H1 (cell line): ENCODE data around the gene SCAMP4. TPM values are rescaled to one million over a fixed set of nuclear protein-coding genes. Genes with fewer than 3 reads are reported as not detected.

ENCODE experiments used
- CTCF ChIA-PET: fragments of 300-600 bp; sonication (Branson Sonifier 250); formaldehyde crosslinking; loops from one replicate; lab custom pipeline; 2021; ENCODE audit not compliant: partially characterized antibody; lab: Charles Lee
- POLR2A ChIA-PET: fragments of 300-600 bp; sonication (Branson Sonifier 250); formaldehyde crosslinking; loops from one replicate; lab custom pipeline; 2021; ENCODE audit warnings: inconsistent platforms; ENCODE audit not compliant: partially characterized antibody; lab: Charles Lee
- DNase-seq, 2 experiments: peaks; one replicate each; pipeline versions ENCODE4 v3.0.0 to v3.0.0-alpha.2; 2010 to 2022; ENCODE audit warnings: low spot score in 2 of 2, low read depth in 1 of 2, mixed read lengths in 1 of 2
- FAIRE-seq: peaks from 2 replicates; lab custom pipeline; 2011; peaks lifted over from hg19 to GRCh38; lab: Jason Lieb, UNC
- H2AFZ ChIP-seq: 2 replicates; pipeline ENCODE4 v1.8.1; 2012; ENCODE audit warnings: low read length, inconsistent platforms
- H2AK5ac ChIP-seq: 2 replicates; pipeline ENCODE4 v1.6.1; 2013; ENCODE audit warnings: low read depth, low read length
- H2BK120ac ChIP-seq: replicated peaks from 2 replicates; pipeline ENCODE3; 2013; ENCODE audit warnings: low read depth, low read length, inconsistent platforms
- H2BK12ac ChIP-seq: 2 replicates; pipeline ENCODE4 v1.6.1; 2013; ENCODE audit warnings: low read depth, low read length
- H2BK15ac ChIP-seq: 2 replicates; pipeline ENCODE4 v1.6.1; 2013; ENCODE audit warnings: low read length
- H2BK20ac ChIP-seq: 2 replicates; pipeline ENCODE4 v1.6.1; 2013; ENCODE audit warnings: low read length
- H2BK5ac ChIP-seq: 2 replicates; pipeline ENCODE4 v1.6.1; 2013; ENCODE audit warnings: low read depth, low read length
- H3K14ac ChIP-seq: 2 replicates; pipeline ENCODE4 v1.6.1; 2013; ENCODE audit warnings: inconsistent platforms; ENCODE audit not compliant: insufficient read length
- H3K18ac ChIP-seq: 2 replicates; pipeline ENCODE4 v1.6.1; 2013; ENCODE audit warnings: low read length; ENCODE audit errors: extremely low read depth
- H3K23ac ChIP-seq: 2 replicates; pipeline ENCODE4 v1.6.1; 2013; ENCODE audit warnings: inconsistent platforms; ENCODE audit not compliant: insufficient read length
- H3K23me2 ChIP-seq: 2 replicates; pipeline ENCODE4 v1.6.1; 2013; ENCODE audit warnings: low read depth, low read length
- H3K27ac ChIP-seq: 2 replicates; pipeline ENCODE4 v1.6.1; 2011; ENCODE audit warnings: low read depth, low read length, inconsistent platforms
- H3K27me3 ChIP-seq, 4 experiments: replicated peaks in 1 of 4; 1 replicate in 1 of 4; 2 replicates in 3 of 4; pipeline versions ENCODE4 v1.6.1 to v1.8.1; 2011 to 2013; ENCODE audit warnings: low read length in 3 of 4, mild to moderate bottlenecking in 3 of 4, inconsistent platforms in 2 of 4, mixed read lengths in 2 of 4, moderate library complexity in 1 of 4; ENCODE audit not compliant: control insufficient read depth in 3 of 4, insufficient read depth in 3 of 4; ENCODE audit errors: extremely low read depth in 1 of 4
- H3K36me3 ChIP-seq, 4 experiments: 2 replicates each; pipeline versions ENCODE4 v1.6.1 to v1.8.1; 2011 to 2013; ENCODE audit warnings: mild to moderate bottlenecking in 4 of 4, low read length in 3 of 4, moderate library complexity in 2 of 4, control low read depth in 1 of 4, inconsistent platforms in 1 of 4; ENCODE audit not compliant: insufficient read depth in 4 of 4, control insufficient read depth in 2 of 4
- H3K4ac ChIP-seq: replicated peaks from 2 replicates; pipeline ENCODE3; 2013; ENCODE audit warnings: low read length, low read depth, mixed read lengths, inconsistent platforms; ENCODE audit not compliant: insufficient read length
- H3K4me1 ChIP-seq, 4 experiments: replicated peaks in 1 of 4; 1 replicate in 1 of 4; 2 replicates in 3 of 4; pipeline versions ENCODE4 v1.6.1 to v1.8.1; 2011 to 2013; ENCODE audit warnings: low read length in 3 of 4, inconsistent platforms in 2 of 4, mixed read lengths in 1 of 4; ENCODE audit not compliant: insufficient read depth in 4 of 4, control insufficient read depth in 3 of 4
- H3K4me2 ChIP-seq, 2 experiments: 2 replicates each; pipeline versions ENCODE4 v1.6.1 to v1.8.1; 2011 to 2013; ENCODE audit warnings: low read depth in 2 of 2, low read length in 2 of 2, control low read depth in 1 of 2, inconsistent platforms in 1 of 2, mild to moderate bottlenecking in 1 of 2; ENCODE audit not compliant: insufficient read depth in 1 of 2
- H3K4me3 ChIP-seq, 4 experiments: fragments of 200-600, 300-600 bp in 1 of 4; sonication (generic), shearing (Covaris generic), sonication (Bioruptor Twin) in 1 of 4; 2 replicates each; pipeline versions ENCODE4 v1.5.1 to v1.8.1; 2011 to 2016; ENCODE audit warnings: low read length in 4 of 4, low read depth in 3 of 4, control low read depth in 2 of 4, inconsistent platforms in 2 of 4, mild to moderate bottlenecking in 2 of 4, mixed read lengths in 1 of 4, moderate library complexity in 1 of 4; ENCODE audit not compliant: insufficient read depth in 2 of 4; ENCODE audit errors: extremely low read depth in 1 of 4
- H3K56ac ChIP-seq: replicated peaks from 2 replicates; pipeline ENCODE3; 2013; ENCODE audit warnings: low read depth, mild to moderate bottlenecking, mixed read lengths, low read length, inconsistent platforms; ENCODE audit not compliant: insufficient read length
- H3K79me1 ChIP-seq: 2 replicates; pipeline ENCODE4 v1.6.1; 2013; ENCODE audit warnings: low read depth, low read length, control low read depth
- H3K79me2 ChIP-seq, 2 experiments: 2 replicates each; pipeline versions ENCODE4 v1.6.1 to v1.8.1; 2012 to 2013; ENCODE audit warnings: low read length in 2 of 2, mild to moderate bottlenecking in 2 of 2, inconsistent platforms in 1 of 2; ENCODE audit not compliant: insufficient read depth in 2 of 2, control insufficient read depth in 1 of 2
- H3K9ac ChIP-seq, 4 experiments: replicated peaks in 1 of 4; 1 replicate in 1 of 4; 2 replicates in 3 of 4; pipeline versions ENCODE4 v1.6.1 to v1.8.1; 2011 to 2013; ENCODE audit warnings: low read depth in 3 of 4, low read length in 3 of 4, control low read depth in 2 of 4, mild to moderate bottlenecking in 2 of 4, moderate library complexity in 2 of 4, inconsistent platforms in 1 of 4; ENCODE audit errors: extremely low read depth in 1 of 4
- H3K9me3 ChIP-seq, 2 experiments: 2 replicates each; pipeline versions ENCODE4 v1.6.1 to v1.8.1; 2012 to 2013; ENCODE audit warnings: mild to moderate bottlenecking in 2 of 2, moderate library complexity in 2 of 2, control low read depth in 1 of 2, inconsistent platforms in 1 of 2, low read depth in 1 of 2, low read length in 1 of 2, mixed read lengths in 1 of 2; ENCODE audit not compliant: insufficient read depth in 2 of 2
- H4K20me1 ChIP-seq, 2 experiments: replicated peaks in 1 of 2; 2 replicates each; pipeline versions ENCODE3 to v1.8.1; 2011 to 2013; ENCODE audit warnings: inconsistent platforms in 2 of 2, low read length in 2 of 2, mild to moderate bottlenecking in 1 of 2; ENCODE audit not compliant: insufficient read depth in 2 of 2, control insufficient read depth in 1 of 2
- H4K5ac ChIP-seq: 2 replicates; pipeline ENCODE4 v1.6.1; 2013; ENCODE audit warnings: low read length, low read depth, mixed read lengths, inconsistent platforms; ENCODE audit not compliant: insufficient read length
- H4K8ac ChIP-seq: 2 replicates; pipeline ENCODE4 v1.8.0; 2013; ENCODE audit warnings: mild to moderate bottlenecking, moderate library complexity, low read length, inconsistent platforms; ENCODE audit not compliant: insufficient read depth; ENCODE audit errors: extremely low read depth
- H4K91ac ChIP-seq: replicated peaks from 2 replicates; pipeline ENCODE3; 2013; ENCODE audit warnings: low read length, mixed read lengths, inconsistent platforms; ENCODE audit not compliant: insufficient read length
- CREB1 ChIP-seq: IDR thresholded peaks from 2 replicates; pipeline ENCODE4 v1.6.1; 2012; ENCODE audit warnings: inconsistent platforms
- SAP30 ChIP-seq: fragments of 300-600 bp; sonication (generic); IDR thresholded peaks from 2 replicates; pipeline ENCODE4 v1.7.1; 2012; ENCODE audit warnings: low read length, moderate library complexity, mild to moderate bottlenecking, inconsistent platforms; ENCODE audit not compliant: insufficient read depth, insufficient replicate concordance
- SP2 ChIP-seq: IDR thresholded peaks from 2 replicates; pipeline ENCODE4 v1.6.1; 2012; ENCODE audit warnings: mild to moderate bottlenecking, low read length, inconsistent platforms
- SUZ12 ChIP-seq: fragments of 200-600 bp; sonication (generic); IDR thresholded peaks from 2 replicates; pipeline ENCODE4 v1.6.1; 2012; ENCODE audit warnings: mild to moderate bottlenecking, inconsistent platforms, low read length, moderate library complexity, mixed read lengths
- WGBS, 2 experiments: shearing (Covaris generic) in 1 of 2; methylation state at CpG; one replicate each; pipeline versions ENCODE4 v1.1.6 to v1.1.7; 2013 to 2015; ENCODE audit warnings: low lambda C conversion rate in 2 of 2, mixed read lengths in 2 of 2, inconsistent platforms in 1 of 2, low coverage in 1 of 2, missing lambda C conversion rate in 1 of 2; ENCODE audit not compliant: insufficient replicate concordance in 2 of 2, insufficient coverage in 1 of 2, insufficient read length in 1 of 2; ENCODE audit errors: extremely low coverage in 1 of 2, missing lambda C conversion rate in 1 of 2; 5-methylcytosine and 5-hydroxymethylcytosine counted together
- polyA plus RNA-seq, 7 experiments: library from polyadenylated mRNA; depleted of rRNA in 3 of 7; stranded (reverse) in 5 of 7; unstranded in 2 of 7; fragments of >200 nt in 5 of 7; fragments of 200-250 nt in 2 of 7; gene quantifications; 1 replicate in 5 of 7; 2 replicates in 1 of 7; 4 replicates in 1 of 7; pipeline versions ENCODE4 v1.2.1 to v1.2.3, GENCODE V29; 2011 to 2013; ENCODE audit warnings: missing spikeins in 2 of 7, mixed read lengths in 2 of 7
- total RNA-seq: library from RNA; stranded (reverse); fragmentation: NEBNext Ultra II Directional; extraction: Animal tissue kit (Norgen Biotek cat#: 25700); gene quantifications from 2 replicates; pipeline ENCODE4 v1.2.1, GENCODE V29; 2021

The SCAMP4 gene
- total and polyA plus RNA-seq, 2 of the 8 experiments (the other 6 are each of a cell fraction or from before 2014, with no cell fraction given) = 17.1 to 61.4 TPM

DNA sequence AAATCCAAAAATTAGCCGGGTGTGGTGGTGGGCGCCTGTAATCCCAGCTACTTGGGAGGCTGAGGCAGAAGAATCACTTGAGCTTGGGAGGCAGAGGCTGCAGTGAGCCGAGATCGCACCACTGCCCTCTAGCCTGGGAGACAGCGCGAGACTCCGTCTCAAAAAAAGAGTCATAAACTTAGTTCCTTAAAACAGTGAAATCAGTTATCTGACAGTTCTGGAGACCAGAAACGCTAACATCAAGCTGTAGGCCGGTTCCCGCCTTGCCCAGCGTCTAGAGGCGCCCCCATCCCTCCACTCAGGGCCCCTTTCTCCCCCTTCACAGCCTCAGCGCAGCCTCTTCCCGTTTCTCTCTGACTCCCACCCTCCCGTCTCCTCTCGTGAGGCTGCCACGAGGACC is 11.9 kb downstream of the SCAMP4 start:
- peaks cover 5 to 20% of the 10 kb centered on the region in 2 experiments; a peak in 2 of 4 replicates for H3K79me2 ChIP-seq
- DNase-seq = no peak
- no peak overlapping the region; a peak in 1 of 7 replicates for H3K9ac ChIP-seq
- H2BK120ac ChIP-seq = no peak overlapping the region
- no peak overlapping the region for H3K4ac ChIP-seq
- H3K18ac ChIP-seq = no peak overlapping the region
- ChIA-PET CTCF (interaction anchor here (0.8 to 1.8 kb wide), 4 partner anchors 12 to 52 kb away, joined by 3 to 4 read pairs (median 4); no protein-coding TSS in a partner anchor), POLR2A (interaction anchor here (3.2 kb wide), 1 partner anchor 11 kb away, joined by 9 read pairs; the partner anchor contains the start of genes ADAT3 and SCAMP4)
- peaks cover 7 to 23% of the 10 kb centered on the region in 2 experiments for H4K20me1 ChIP-seq
- H3K27ac ChIP-seq = no peak overlapping the region
- H3K27me3 ChIP-seq = no peaks in the 10 kb centered on the region
- no peak overlapping the region for H2BK20ac ChIP-seq
- no peak overlapping the region for H4K91ac ChIP-seq
- no peak for FAIRE-seq
- WGBS, 2 experiments = 98% methylated on average over 17 of the region's 17 CpGs; no CpG with 5 or more reads in 1 of the 2 experiments
- no peaks in the 10 kb centered on the region for H3K4me1 ChIP-seq
- H2AFZ ChIP-seq = no peak overlapping the region
- H2BK5ac ChIP-seq = no peak overlapping the region
- peaks cover 13% of the 10 kb centered on the region for H3K79me1 ChIP-seq
- H3K56ac ChIP-seq = no peak overlapping the region
- H3K23me2 ChIP-seq = no peaks in the 10 kb centered on the region
- H2AK5ac ChIP-seq = no peak overlapping the region
- no peak overlapping the region for H2BK12ac ChIP-seq
- no peak overlapping the region for H3K4me3 ChIP-seq
- no peak overlapping the region for H2BK15ac ChIP-seq
- no peak overlapping the region for H4K5ac ChIP-seq
- no peak for TF ChIP-seq SUZ12
- TF ChIP-seq SP2 = no peak
- TF ChIP-seq CREB1 = no peak
- TF ChIP-seq SAP30 = no peak
- H3K9me3 ChIP-seq = no peaks in the 10 kb centered on the region
- no peak overlapping the region for H3K14ac ChIP-seq
- no peak overlapping the region for H3K23ac ChIP-seq
- no peak overlapping the region for H4K8ac ChIP-seq
- no peak overlapping the region for H3K4me2 ChIP-seq
- H3K36me3 ChIP-seq = peaks cover 8 to 46% (median 28%) of the 10 kb centered on the region in 4 experiments; a peak in 6 of 8 replicates
